Testis (tissue), 2 donors: ENCODE results near the gene WDR3.

ENCODE experiments used
- POLR2A ChIP-seq: fragments of 450-650 bp; IDR thresholded peaks from one replicate; pipeline ENCODE4 v1.6.1; 2017; ENCODE audit warnings: antibody characterized with exemption, mild to moderate bottlenecking, moderate library complexity
- TF ChIP-seq, protein P1 (sequence below), 3 experiments: fragments of 450-650 bp in 2 of 3; fragments of 200-600 bp in 1 of 3; sonication (generic) in 1 of 3; IDR thresholded peaks; one replicate each; pipeline ENCODE4 v1.5.1; 2016 to 2019; ENCODE audit warnings: antibody characterized with exemption in 3 of 3, mild to moderate bottlenecking in 2 of 3, moderate library complexity in 1 of 3

DNA sequence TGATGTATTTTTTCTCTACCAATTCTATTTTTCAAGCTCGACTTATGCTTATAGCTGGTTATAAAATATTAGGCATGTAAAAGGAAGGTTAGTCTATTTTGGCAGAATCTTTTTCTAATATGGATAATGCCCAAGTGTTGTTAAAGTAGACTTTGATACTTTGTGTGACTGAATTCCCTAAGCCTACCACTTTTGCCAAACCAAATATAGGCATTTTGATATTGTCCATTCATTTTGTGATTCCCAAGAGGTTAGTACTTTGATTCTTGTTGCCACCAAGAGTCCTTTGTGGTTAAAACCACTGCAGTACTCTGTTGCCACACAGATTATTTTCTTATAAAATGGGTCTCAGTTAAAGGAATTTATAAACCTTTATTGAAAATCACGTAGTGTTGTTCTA lies 4.2 kb downstream of the WDR3 start:
- TF ChIP-seq, protein P1, sequence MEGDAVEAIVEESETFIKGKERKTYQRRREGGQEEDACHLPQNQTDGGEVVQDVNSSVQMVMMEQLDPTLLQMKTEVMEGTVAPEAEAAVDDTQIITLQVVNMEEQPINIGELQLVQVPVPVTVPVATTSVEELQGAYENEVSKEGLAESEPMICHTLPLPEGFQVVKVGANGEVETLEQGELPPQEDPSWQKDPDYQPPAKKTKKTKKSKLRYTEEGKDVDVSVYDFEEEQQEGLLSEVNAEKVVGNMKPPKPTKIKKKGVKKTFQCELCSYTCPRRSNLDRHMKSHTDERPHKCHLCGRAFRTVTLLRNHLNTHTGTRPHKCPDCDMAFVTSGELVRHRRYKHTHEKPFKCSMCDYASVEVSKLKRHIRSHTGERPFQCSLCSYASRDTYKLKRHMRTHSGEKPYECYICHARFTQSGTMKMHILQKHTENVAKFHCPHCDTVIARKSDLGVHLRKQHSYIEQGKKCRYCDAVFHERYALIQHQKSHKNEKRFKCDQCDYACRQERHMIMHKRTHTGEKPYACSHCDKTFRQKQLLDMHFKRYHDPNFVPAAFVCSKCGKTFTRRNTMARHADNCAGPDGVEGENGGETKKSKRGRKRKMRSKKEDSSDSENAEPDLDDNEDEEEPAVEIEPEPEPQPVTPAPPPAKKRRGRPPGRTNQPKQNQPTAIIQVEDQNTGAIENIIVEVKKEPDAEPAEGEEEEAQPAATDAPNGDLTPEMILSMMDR (IDR thresholded peaks at IDR 0.05), result no peak
- no peak for TF ChIP-seq POLR2A
